Daoy (cell line): ENCODE results near the gene IL1F10. TPM values are rescaled to one million over a fixed set of nuclear protein-coding genes. Genes with fewer than 3 reads are reported as not detected.
"Not testable (repeated sequence)": the region's sequence is repeated elsewhere in the genome, so short reads cannot be mapped to it uniquely, and the experiment has no call there.

Experiments used
- DNase-seq: peaks from one replicate; pipeline ENCODE4 v3.0.0-alpha.2; 2015; ENCODE audit warnings: low read depth
- total RNA-seq: library from RNA; depleted of rRNA; stranded (reverse); fragments of >200 nt; shearing (Covaris generic); gene quantifications from 2 replicates; pipeline ENCODE4 v1.2.3, GENCODE V29; 2014

The IL1F10 gene
- total RNA-seq, 1 experiment from 2014 or later, result not detected

DNA sequence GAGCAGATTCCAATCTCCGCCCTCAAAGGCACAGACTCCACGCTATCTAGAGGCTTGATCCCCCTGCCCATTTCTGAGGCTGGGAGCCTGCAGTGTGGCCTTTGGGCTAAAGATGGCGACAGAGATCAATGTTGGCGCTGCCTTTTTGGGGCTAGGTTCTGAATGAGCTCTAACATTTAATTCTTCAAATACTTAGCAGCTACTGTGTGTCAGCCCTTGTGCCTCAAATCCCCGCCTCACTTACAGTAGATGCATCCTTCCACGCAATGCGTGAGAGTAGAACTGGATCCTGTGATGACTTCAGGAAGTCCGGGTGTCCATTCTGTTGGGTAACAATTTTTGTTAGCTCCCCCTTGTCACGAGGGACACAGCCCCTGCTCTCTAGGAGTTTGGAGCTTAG is 12.4 kb downstream of the IL1F10 start:
- DNase-seq, result peak; percentile 48

DNA sequence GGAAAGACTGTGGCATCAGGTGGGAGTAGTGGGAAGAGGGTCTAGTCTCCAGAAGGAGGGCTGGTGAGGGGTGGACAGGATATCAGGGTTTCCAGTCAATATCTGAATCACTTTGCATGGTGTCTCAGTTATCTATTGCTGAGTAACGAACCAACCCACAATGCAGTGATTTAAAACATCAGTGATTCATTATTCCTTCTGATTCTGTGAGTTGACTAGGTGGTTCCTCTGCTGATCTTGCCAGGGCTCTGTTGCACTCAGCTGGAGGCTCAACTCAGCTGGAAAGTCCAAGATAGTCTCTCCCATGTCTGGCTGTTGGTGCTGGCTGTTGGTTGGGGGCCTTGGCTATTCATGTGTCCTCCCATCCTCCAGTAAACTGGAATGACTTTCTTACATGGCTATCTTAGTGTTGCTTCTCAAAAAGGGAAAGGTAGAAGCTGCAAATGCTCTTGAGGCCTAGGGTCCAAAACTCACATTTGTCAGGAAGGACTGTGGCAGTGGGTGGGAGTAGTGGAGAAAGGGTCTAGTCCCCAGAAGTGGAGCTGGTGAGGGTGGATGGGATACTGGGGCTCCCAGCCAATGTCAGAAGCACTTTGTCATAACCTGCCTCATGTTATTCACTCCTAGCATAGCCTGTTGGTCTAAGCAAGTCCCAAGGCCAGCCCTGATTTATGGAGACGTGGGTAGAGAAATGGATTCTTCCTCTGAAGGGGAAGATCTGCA is 13.9 kb downstream of the IL1F10 start:
- DNase-seq, result no peak

DNA sequence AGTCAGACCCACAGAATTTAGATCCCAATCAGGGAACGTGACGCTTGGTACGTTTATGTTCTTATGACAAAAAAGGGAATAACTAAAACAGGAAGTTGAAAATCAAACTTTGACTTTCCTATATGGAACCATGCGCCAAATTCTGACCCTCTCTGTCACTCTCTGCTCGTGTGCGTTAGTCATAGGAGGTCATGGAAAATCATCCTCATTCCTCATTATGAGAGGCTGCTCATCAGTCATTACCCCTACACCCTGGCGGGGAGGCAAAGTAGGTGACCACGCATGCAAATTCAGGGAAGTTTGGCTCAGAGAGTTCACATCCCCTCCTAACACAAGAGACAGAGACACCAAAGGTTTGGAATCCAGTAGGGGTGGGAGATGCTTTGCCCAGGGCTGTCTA is 15.5 kb downstream of the IL1F10 start:
- DNase-seq, result no peak

DNA sequence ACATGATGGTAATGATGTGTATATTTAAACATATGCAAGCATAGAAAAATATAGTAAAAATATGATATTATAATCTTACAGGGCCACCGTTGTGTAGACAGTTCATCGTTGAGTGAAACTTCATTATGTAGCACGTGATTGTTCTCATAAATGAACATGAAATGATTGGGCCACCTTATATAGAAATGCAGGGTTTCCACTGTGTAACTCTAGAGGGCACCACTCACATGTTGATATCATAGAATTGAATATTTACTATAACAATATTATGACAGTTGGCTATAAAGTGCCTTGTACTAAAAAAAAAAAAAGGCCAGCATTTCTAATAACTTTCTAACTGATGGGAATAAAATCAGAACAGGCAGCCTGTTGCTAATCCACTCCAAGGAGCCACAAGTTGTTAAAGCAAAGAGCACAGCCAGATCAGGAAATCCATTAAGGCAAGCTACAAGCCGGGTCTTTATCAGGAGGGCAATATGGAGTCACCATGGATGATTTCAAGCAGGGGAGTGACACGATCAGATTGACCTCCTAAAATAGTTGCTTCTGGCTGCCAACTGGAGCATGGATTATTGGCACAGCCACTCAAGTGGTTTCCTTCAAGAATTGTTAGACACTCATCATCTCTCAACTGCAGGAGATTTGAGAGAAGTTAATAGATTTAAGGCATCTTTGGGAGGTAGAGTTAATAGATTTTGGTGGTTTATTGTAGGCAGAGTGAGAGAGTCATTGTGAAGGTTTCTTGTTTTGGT is 16.7 kb downstream of the IL1F10 start:
- DNase-seq, result no peak

DNA sequence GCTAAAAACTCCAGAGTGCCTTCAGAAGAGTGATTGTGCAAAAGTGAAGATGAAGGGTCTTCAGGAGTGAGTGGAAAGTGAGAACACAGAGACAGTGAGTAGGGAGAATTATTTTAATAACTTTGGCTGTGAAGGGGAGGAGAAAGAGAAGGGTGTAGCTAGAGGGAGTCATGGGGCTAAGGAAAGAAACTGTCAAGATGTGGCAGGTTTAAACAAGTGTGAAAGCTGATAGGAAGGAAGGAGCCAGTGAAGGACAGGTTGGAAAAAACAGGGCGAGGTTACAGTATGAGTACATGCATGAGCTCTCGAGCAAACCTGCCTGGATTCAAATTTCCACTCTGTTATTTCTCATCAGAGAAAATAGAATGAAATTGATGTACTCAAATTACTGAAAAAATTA is 17.8 kb downstream of the IL1F10 start:
- no peak for DNase-seq

DNA sequence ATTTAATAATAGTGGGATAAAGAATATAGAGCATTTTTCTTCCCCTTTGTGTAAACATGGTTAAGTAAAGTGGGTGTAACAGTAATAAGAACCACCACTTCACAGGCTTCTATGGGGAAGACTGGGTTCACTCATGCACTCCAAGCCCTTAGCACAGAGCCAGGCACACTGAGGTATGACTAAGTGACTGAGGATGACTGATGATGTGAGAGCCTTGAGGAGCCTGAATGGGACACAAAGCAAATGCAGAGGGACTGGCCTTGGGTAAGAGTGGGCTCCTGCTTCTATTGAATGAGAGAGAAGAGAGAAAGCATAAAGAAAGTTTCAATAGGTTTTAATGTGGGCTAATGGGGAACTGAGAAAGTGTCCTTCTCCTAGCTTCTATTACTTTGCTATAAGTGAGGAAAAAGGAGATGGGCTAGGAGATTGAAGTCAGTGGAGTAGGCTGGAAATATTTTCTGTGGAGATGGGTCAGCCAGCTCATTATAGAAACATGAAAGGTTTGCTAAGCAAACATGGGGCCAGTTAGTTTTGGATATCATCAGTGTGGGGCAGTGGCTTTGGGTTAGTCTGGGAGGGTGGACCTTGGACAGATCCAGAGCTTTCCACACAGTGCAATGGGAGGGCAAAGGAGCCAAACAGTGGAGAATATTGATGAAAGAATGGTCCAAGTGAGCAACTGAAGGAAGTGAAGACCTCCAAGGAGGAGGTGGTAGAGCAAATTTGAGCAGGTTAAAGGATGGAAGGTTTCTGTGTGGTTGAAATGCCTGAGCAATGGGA is 20.6 kb downstream of the IL1F10 start:
- no peak for DNase-seq

DNA sequence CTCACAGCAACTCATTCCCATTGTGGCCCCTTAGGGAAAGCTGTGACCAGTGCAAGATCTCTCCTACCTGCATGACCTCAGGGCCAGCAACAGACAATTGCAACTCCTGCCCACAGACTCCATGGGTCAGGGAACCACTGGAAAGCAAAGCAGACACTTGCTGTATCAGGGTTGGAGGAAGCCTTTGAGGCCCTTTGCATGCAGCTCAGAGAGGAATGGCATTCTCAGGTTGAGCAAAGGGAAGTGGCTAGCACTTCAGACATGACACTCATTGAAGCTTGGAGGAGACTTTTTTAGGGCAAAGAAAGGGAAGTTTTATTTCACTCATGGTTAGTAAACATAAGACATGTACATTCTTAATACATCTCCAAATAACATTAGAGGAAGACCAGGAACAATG is 22.1 kb downstream of the IL1F10 start:
- no peak for DNase-seq

DNA sequence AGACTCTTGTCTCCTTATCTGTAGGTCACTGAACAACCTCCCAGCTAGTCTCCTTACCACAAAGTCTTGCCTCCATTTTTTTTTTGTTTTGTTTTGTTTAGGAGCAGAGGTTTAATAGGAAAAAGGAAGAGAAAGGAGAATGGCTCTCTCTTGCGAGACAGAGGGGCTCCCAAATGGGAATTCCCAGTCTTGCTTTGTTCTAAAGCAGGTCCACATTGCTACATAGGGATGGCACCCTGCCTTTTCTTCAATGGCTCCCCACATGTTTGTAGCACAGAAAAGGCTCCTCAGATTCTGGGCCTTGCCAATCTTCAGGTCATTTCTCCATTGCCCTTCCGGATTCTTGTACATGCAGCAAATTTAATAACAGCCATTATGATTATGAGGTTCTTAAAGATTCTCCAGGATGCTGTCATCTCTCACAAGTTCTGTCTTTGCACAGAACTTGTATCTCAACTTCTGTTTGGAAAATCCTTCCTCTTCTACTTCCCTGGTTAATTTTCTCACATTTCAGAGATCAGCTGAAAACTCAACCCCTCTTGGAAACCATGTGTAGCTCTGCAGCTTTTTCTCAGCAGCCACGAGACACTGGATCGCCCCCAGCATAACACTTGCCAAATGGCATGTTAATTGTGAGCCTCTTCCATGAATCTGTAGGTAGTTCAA is 23.6 kb downstream of the IL1F10 start:
- no peak for DNase-seq

DNA sequence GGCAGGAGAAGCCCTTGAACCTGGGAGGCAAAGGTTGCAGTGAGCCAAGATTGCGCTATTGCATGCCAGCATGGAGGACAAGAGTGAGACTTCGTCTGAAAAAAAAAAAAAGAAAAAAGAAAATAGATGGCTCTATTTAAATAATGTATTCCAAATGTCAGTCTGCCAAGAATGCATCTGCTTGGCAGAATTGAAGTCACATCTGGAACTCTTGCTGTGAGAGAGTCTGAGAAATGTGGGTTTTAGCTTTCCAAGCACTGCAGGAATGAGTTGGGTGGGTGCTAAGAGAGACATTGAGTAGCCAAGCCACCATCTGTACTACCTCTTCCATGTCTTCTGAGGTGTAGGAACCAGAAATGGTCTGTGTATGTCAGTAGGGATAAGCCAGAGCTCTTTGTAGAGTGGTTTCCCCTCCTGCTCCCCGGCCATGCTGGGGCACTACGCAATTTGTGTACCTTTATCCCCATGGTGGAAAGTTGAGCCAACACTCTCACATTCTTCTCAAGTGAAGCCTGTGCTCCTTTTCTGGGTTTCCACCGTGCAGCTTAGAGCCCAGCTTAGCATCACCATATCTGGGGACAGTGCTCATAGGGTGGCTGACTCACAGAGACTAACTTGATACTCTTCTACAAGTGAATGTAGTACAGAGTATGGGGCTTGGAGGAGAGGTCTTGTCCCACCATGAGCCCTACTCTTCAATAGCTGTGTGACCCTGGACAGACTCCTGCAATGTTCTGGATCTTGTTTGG is 25.3 kb downstream of the IL1F10 start:
- DNase-seq, result no peak

DNA sequence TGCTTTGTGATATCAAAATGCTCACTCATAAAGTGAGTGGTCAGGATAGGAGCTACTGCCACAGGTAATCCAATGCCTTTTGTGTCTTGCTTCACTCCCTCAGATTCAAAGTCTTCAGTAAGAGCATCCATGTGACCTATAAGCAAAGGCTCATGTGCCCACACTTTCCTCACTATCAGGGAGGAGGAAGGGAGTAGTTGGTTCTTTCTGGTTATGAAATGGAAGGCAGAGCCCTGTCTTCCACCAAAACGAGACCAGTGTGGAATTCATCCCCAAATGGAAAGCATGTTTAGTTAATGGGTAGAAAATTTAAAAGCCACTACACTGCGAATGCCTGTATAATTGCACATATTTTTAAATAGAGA is 25.8 kb downstream of the IL1F10 start:
- no peak for DNase-seq

DNA sequence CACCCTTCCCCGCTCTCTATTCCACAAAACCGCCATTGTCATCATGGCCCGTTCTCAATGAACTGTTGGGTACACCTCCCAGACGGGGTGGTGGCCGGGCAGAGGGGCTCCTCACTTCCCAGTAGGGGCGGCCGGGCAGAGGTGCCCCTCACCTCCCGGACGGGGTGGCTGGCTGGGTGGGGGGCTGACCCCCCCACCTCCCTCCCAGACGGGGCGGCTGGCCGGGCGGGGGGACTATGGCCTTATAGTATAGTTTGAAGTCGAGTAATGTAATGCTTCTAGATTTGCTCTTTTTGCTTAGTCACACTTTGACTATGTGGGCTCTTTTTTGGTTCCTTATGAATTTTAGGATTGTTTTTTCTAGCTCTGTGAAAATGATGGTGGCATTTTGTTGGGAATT is 28.5 kb downstream of the IL1F10 start:
- DNase-seq, result not testable (repeated sequence)

DNA sequence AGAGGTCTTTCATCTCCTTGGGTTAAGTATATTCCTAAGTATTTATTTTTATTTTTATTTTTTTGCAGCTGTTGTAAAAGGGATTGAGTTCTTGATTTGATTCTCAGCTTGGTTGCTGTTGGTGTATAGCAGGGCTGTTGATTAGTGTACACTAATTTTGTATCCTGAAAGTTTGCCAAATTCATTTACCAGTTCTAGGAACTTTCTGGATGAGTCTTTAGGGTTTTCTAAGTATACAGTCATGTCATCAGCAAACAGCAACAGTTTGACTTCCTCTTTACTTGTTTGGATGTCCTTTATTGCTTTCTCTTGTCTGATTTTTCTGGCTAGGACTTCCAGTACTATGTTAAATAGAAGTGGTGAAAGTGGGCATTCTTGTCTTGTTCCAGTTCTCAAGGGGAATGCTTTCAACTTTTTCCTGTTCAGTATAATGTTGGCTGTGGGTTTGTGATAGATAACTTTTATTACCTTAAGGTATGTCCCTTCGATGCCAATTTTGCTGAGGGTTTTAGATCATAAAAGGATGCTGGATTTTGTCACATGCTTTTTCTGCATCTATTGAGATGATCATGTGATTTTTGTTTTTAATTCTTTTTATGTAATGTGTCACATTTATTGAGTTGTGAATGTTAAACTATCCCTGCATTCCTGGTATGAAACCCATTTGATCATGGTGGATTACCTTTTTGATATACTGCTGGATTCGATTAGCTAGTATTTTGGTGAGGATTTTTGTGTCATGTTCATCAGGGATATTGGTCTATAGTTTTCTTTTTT is 29.3 kb downstream of the IL1F10 start:
- DNase-seq, result not testable (repeated sequence)

DNA sequence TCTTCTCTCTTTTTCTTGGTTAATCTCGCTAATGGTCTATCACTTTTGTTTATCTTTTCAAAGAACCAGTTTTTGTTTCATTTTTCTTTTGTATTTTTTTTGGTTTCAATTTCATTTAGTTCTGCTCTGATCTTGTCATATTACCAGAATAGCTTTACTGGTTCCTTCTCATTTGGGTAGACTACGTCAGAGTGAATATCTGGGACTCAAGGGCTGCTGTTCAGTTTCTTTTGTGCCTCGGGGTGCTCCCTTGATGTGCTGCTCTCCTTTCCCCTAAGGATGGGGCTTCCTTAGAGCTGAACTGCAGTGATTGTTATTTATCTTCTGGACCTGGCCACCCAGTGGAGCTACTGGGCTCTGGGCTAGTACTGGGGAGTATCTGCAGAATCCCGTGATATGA is 30.3 kb downstream of the IL1F10 start:
- no peak for DNase-seq

DNA sequence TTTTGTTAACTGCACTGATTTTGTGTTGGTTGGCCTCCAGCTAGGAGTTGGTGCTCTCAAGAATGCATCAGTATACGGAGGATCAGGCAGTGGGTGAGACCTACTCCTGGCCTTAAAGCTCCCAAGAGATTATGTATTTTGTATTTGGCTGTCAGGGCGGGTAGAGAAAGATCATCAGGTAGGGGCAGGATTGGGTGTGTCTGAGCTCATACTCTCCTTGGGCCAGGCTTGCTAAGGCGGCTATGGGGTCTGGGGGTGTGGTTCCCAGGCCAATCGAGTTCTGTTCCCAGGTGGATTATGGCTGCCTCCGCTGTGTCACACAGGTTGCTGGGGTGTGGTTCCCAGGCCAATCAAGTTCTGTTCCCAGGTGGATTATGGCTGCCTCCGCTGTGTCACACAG is 30.8 kb downstream of the IL1F10 start:
- no peak for DNase-seq

DNA sequence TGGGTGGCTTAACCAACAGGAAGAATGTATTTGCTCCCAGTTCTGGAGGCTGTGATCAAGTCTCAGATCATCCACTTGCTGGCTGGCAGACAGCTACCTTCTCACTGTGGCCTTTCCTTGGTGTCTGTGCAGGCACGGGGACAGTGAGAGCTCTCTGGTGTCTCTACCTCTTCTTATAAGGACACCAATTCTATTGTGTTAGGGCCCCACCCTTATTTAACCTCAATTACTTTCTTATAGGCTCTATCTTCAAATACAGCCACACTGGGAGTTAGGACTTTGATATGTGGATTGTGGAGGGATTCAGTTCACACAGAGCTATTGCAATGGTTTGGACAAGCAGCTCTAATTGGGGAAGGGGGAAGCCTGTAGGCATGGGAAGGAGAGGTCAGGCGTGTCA is 34.4 kb downstream of the IL1F10 start:
- DNase-seq, result no peak

DNA sequence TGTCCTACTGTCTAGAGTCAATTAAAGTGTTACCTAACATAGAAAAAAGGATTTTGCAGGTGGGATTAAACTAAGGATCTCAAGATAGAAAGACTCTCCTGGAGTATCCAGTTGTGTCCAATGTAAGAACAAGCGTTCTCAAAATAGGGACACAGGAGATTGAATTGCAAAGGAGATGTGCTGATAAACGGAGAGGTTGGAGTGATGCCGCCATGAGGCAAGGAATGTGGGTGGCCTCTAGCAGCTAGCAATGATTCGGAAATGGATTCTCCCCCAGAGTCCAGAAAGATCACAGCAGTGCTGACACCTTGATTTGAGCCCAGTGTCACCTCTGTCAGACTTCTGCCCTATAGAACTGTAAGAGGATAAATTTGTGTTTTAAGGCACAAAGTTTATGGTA is 35.5 kb downstream of the IL1F10 start:
- no peak for DNase-seq

DNA sequence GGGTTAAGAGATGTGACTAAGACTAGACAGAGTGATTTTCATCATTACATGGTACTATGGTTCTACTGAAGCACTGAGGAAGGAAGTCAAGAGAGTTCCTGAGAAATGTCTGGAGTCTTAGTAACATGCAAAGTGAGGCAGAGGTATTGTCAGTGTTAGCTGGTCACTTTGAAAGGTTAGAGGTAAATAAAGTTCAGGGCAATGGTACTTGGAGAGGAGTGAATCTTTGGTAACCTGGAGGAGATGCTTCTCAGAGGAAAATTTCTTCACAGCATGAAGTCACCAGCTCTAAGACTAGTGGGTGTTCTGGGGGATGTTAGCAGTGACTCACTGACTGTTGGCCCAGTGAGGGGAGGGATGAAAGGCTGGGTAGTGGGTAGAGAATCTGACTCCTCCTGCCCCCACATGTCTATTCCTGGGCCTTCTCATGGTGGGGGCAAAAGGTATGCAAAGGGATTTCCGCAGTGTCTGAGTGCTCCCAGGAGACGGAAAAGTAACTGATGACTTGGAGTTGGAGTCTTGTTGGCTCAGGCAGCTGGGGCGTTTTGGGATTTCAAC is 36.4 kb downstream of the IL1F10 start:
- DNase-seq, result peak; percentile 35

DNA sequence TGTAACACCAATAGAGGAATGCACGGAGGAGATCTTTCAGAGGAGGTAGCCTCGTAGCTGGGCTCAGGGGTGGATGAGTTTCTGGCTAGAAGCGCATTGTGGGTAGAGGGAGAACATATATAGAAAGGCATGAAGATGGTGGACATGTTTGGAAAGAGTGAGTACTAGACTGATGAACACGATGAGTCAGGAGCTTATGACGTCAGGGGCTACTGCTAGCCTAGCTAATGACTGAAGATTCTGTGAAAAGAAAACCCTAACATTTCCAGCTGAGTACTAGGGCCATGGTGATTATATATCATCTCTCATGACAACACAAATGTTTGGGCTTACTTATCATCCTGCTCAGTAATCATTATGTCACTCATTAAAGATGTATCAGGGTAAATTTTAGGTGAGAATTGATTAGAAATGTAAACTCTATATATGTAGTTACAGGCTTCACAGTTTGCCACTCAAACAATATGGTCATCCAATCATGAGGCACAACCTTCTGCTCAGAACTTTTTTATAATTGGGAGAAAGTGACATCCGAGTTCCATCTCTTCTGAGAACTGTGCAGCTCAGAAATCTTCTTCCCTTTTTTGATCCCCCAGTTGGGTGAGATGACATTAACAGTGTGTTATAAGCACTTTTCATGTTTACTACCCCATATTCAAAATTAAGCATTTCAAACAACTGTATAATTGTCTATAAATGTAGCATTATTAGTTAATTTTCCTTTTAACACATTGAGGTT is 37.4 kb downstream of the IL1F10 start:
- peak; percentile 43 for DNase-seq

DNA sequence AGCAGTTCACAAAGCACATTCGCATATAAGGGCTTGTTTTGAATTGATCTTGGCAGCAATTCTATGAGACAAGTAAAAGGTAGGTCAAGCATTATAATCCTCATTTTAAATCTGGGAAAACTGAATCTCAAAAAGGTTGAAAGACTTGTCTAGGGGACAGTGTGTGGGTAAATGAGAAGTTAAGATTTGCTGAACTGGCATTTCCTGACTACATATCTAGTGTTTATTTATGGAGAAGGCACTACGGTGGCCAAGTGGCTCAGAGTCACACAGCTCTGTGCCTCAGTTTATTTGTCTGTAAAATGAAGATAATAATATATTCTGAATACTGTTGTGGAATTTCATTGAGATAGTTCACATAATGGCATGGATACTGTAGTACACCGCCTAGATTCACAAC is 43.4 kb downstream of the IL1F10 start:
- DNase-seq, result no peak

DNA sequence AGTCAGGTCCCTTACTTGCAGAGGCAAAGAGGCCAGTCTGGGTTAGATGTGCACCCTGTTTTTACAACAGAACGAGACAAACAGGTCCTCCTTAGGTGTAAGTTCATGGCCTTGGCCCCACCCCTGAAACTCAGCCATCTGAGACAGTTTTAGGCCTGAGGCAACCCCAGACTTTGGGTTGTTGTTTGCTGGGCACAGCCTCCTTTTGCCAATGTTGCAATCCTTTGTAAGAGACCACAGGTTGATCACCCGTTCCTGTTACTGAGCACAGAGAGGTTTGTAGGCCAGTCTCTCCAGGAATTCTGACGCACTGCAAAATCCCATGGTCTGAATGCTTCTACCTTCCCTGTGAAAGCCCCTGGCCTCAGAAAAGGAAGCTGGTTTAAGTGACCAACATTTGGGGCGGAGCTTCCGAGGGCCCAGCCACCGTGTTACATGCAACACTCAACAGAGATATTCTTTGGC is 44.1 kb downstream of the IL1F10 start:
- DNase-seq, result no peak
